GM23338 (cell line): ENCODE data around the gene EZR. TPM values are rescaled to one million over a fixed set of nuclear protein-coding genes. Genes with fewer than 3 reads are reported as not detected.

Source experiments
- ATAC-seq: fragments of 200-7000 bp; cut with Tn5 transposase; 3 replicates; pipeline ENCODE4 v1.9.1; 2020
- DNase-seq: peaks from one replicate; pipeline ENCODE4 v3.0.0-alpha.2; 2015; ENCODE audit warnings: low spot score
- H2AFZ ChIP-seq: fragments of 200-600 bp; sonication (generic); 2 replicates; pipeline ENCODE4 v1.8.0; 2016; ENCODE audit warnings: antibody characterized with exemption, mild to moderate bottlenecking, moderate library complexity
- H3F3A ChIP-seq: fragments of 200-600 bp; sonication (generic); replicated peaks from 2 replicates; pipeline ENCODE4 v1.8.0; 2017; ENCODE audit warnings: antibody characterized with exemption, mixed run types, low read depth
- H3K27ac ChIP-seq: fragments of 200-600 bp; sonication (generic); 2 replicates; pipeline ENCODE4 v1.6.1; 2016; ENCODE audit warnings: low read depth
- H3K27me3 ChIP-seq: fragments of 200-600 bp; sonication (generic); 2 replicates; pipeline ENCODE4 v1.8.0; 2016; ENCODE audit warnings: mild to moderate bottlenecking, mixed run types, moderate library complexity; ENCODE audit not compliant: insufficient read depth
- H3K36me3 ChIP-seq: fragments of 200-600 bp; sonication (generic); 2 replicates; pipeline ENCODE4 v1.8.0; 2016; ENCODE audit warnings: mild to moderate bottlenecking; ENCODE audit not compliant: insufficient read depth
- H3K4me1 ChIP-seq: fragments of 200-600 bp; sonication (generic); 2 replicates; pipeline ENCODE4 v1.8.0; 2016; ENCODE audit warnings: mild to moderate bottlenecking, moderate library complexity; ENCODE audit not compliant: insufficient read depth
- H3K4me2 ChIP-seq: fragments of 200-600 bp; sonication (generic); 2 replicates; pipeline ENCODE4 v1.7.1; 2017; ENCODE audit warnings: mixed run types
- H3K4me3 ChIP-seq: fragments of 200-600 bp; sonication (generic); 2 replicates; pipeline ENCODE4 v1.6.1; 2016; ENCODE audit warnings: mixed run types
- H3K79me2 ChIP-seq: fragments of 200-600 bp; sonication (generic); replicated peaks from 2 replicates; pipeline ENCODE4 v1.8.0; 2017; ENCODE audit warnings: mild to moderate bottlenecking; ENCODE audit not compliant: insufficient read depth
- H3K9me2 ChIP-seq: fragments of 200-600 bp; sonication (generic); 2 replicates; pipeline ENCODE4 v1.8.0; 2017; ENCODE audit not compliant: insufficient read depth
- H4K20me1 ChIP-seq: fragments of 200-600 bp; sonication (generic); replicated peaks from 2 replicates; pipeline ENCODE4 v1.8.0; 2017; ENCODE audit warnings: mild to moderate bottlenecking; ENCODE audit not compliant: insufficient read depth
- H3K27ac Mint-ChIP-seq: 2 replicates; pipeline ENCODE4 v1.8.0; 2020; ENCODE audit warnings: inconsistent platforms, mild to moderate bottlenecking, moderate library complexity, mixed read lengths
- H3K27me3 Mint-ChIP-seq: 3 replicates; pipeline ENCODE4 v1.8.0; 2022; ENCODE audit warnings: low read depth, mild to moderate bottlenecking, moderate library complexity, mixed read lengths, inconsistent platforms; ENCODE audit not compliant: insufficient read depth, poor library complexity
- H3K36me3 Mint-ChIP-seq: 3 replicates; pipeline ENCODE4 v1.8.0; 2021; ENCODE audit warnings: low read depth, mild to moderate bottlenecking, inconsistent platforms, moderate library complexity, mixed read lengths
- H3K4me1 Mint-ChIP-seq: 3 replicates; pipeline ENCODE4 v1.8.0; 2020; ENCODE audit warnings: mild to moderate bottlenecking, inconsistent platforms, mixed read lengths
- H3K4me3 Mint-ChIP-seq: 3 replicates; pipeline ENCODE4 v1.8.0; 2021; ENCODE audit warnings: moderate library complexity, mild to moderate bottlenecking, inconsistent platforms, mixed read lengths
- H3K9me3 Mint-ChIP-seq: 3 replicates; pipeline ENCODE4 v1.8.0; 2020; ENCODE audit warnings: moderate library complexity, mild to moderate bottlenecking, inconsistent platforms, mixed read lengths
- CREB1 ChIP-seq: fragments of 250-450 bp; sonication (Bioruptor Pico); IDR thresholded peaks from 2 replicates; pipeline ENCODE4 v1.5.0; 2020; ENCODE audit warnings: low read depth, mild to moderate bottlenecking, moderate library complexity
- CTCF ChIP-seq, 2 experiments: fragments of 200-600 bp in 1 of 2; sonication (generic) in 1 of 2; conservative IDR thresholded peaks; 2 replicates each; pipeline versions ENCODE4 v1.5.1 to v1.6.1; 2016 to 2017; ENCODE audit warnings: antibody characterized with exemption in 2 of 2, low read depth in 2 of 2, mild to moderate bottlenecking in 2 of 2, moderate library complexity in 1 of 2
- ETS1 ChIP-seq: IDR thresholded peaks from 2 replicates; pipeline ENCODE4 v1.6.1; 2016; ENCODE audit warnings: antibody characterized with exemption
- EZH2 ChIP-seq: fragments of 200-600 bp; sonication (generic); IDR thresholded peaks from one replicate; pipeline ENCODE4 v1.8.0; 2017; ENCODE audit warnings: antibody characterized with exemption, mild to moderate bottlenecking, low read depth; ENCODE audit not compliant: unreplicated experiment
- EZH2phosphoT487 ChIP-seq: fragments of 200-600 bp; sonication (generic); IDR thresholded peaks from one replicate; pipeline ENCODE4 v1.8.1; 2018; ENCODE audit warnings: antibody characterized with exemption; ENCODE audit not compliant: unreplicated experiment
- JUNB ChIP-seq: IDR thresholded peaks from one replicate; pipeline ENCODE4 v1.6.1; 2016; ENCODE audit warnings: antibody characterized with exemption; ENCODE audit not compliant: unreplicated experiment
- NANOG ChIP-seq: IDR thresholded peaks from 2 replicates; pipeline ENCODE4 v1.6.1; 2016; ENCODE audit warnings: antibody characterized with exemption, borderline replicate concordance
- POLR2AphosphoS5 ChIP-seq: IDR thresholded peaks from 2 replicates; pipeline ENCODE4 v1.6.1; 2016; ENCODE audit warnings: antibody characterized with exemption, low read depth
- STAT1 ChIP-seq: IDR thresholded peaks from one replicate; pipeline ENCODE4 v1.6.1; 2016; ENCODE audit warnings: antibody characterized with exemption; ENCODE audit not compliant: unreplicated experiment
- ZNF114 ChIP-seq: fragments of 250-450 bp; sonication (Bioruptor Pico); IDR thresholded peaks from 2 replicates; pipeline ENCODE4 v1.5.0; 2020; ENCODE audit warnings: mild to moderate bottlenecking, moderate library complexity
- ZNF331 ChIP-seq: fragments of 250-450 bp; sonication (Bioruptor Pico); IDR thresholded peaks from 2 replicates; pipeline ENCODE4 v1.5.0; 2020; ENCODE audit warnings: low read depth, mild to moderate bottlenecking, moderate library complexity
- polyA plus RNA-seq: library from polyadenylated mRNA; unstranded; fragments of >200 nt; fragmentation: Nextera tagmentation; extraction: Ambion mirVana; gene quantifications from 2 replicates; pipeline ENCODE4 v1.2.1, GENCODE V29; 2016
- total RNA-seq: library from RNA; depleted of rRNA; stranded (reverse); fragments of >200 nt; shearing (Covaris generic); gene quantifications from 2 replicates; pipeline ENCODE4 v1.2.3, GENCODE V29; 2014
- TF ChIP-seq, protein P1 (sequence below): fragments of 250-450 bp; sonication (Bioruptor Pico); IDR thresholded peaks from 2 replicates; pipeline ENCODE4 v1.5.0; 2020; ENCODE audit warnings: mild to moderate bottlenecking, moderate library complexity
- TF ChIP-seq, protein P2 (sequence below): IDR thresholded peaks from one replicate; pipeline ENCODE4 v1.6.1; 2018; ENCODE audit warnings: antibody characterized with exemption; ENCODE audit not compliant: unreplicated experiment

The EZR gene
- total and polyA plus RNA-seq, 2 experiments from 2014 or later = 199 to 208 TPM

GRCh38 chr6:158840465-158840864 lies 21.3 kb upstream of the EZR start:
- TF ChIP-seq CREB1 (CRISPR knock-in tag) (no peak), EZH2 (no peak), ZNF114 (CRISPR knock-in tag) (no peak), CTCF (conservative IDR thresholded peaks at IDR 0.05; ENCODE audit: low read depth in 2 of 2) (no peak), NANOG (no peak), JUNB (no peak), ETS1 (no peak), ZNF331 (CRISPR knock-in tag) (no peak), STAT1 (no peak), POLR2AphosphoS5 (no peak), EZH2phosphoT487 (no peak)
- TF ChIP-seq, protein P1, sequence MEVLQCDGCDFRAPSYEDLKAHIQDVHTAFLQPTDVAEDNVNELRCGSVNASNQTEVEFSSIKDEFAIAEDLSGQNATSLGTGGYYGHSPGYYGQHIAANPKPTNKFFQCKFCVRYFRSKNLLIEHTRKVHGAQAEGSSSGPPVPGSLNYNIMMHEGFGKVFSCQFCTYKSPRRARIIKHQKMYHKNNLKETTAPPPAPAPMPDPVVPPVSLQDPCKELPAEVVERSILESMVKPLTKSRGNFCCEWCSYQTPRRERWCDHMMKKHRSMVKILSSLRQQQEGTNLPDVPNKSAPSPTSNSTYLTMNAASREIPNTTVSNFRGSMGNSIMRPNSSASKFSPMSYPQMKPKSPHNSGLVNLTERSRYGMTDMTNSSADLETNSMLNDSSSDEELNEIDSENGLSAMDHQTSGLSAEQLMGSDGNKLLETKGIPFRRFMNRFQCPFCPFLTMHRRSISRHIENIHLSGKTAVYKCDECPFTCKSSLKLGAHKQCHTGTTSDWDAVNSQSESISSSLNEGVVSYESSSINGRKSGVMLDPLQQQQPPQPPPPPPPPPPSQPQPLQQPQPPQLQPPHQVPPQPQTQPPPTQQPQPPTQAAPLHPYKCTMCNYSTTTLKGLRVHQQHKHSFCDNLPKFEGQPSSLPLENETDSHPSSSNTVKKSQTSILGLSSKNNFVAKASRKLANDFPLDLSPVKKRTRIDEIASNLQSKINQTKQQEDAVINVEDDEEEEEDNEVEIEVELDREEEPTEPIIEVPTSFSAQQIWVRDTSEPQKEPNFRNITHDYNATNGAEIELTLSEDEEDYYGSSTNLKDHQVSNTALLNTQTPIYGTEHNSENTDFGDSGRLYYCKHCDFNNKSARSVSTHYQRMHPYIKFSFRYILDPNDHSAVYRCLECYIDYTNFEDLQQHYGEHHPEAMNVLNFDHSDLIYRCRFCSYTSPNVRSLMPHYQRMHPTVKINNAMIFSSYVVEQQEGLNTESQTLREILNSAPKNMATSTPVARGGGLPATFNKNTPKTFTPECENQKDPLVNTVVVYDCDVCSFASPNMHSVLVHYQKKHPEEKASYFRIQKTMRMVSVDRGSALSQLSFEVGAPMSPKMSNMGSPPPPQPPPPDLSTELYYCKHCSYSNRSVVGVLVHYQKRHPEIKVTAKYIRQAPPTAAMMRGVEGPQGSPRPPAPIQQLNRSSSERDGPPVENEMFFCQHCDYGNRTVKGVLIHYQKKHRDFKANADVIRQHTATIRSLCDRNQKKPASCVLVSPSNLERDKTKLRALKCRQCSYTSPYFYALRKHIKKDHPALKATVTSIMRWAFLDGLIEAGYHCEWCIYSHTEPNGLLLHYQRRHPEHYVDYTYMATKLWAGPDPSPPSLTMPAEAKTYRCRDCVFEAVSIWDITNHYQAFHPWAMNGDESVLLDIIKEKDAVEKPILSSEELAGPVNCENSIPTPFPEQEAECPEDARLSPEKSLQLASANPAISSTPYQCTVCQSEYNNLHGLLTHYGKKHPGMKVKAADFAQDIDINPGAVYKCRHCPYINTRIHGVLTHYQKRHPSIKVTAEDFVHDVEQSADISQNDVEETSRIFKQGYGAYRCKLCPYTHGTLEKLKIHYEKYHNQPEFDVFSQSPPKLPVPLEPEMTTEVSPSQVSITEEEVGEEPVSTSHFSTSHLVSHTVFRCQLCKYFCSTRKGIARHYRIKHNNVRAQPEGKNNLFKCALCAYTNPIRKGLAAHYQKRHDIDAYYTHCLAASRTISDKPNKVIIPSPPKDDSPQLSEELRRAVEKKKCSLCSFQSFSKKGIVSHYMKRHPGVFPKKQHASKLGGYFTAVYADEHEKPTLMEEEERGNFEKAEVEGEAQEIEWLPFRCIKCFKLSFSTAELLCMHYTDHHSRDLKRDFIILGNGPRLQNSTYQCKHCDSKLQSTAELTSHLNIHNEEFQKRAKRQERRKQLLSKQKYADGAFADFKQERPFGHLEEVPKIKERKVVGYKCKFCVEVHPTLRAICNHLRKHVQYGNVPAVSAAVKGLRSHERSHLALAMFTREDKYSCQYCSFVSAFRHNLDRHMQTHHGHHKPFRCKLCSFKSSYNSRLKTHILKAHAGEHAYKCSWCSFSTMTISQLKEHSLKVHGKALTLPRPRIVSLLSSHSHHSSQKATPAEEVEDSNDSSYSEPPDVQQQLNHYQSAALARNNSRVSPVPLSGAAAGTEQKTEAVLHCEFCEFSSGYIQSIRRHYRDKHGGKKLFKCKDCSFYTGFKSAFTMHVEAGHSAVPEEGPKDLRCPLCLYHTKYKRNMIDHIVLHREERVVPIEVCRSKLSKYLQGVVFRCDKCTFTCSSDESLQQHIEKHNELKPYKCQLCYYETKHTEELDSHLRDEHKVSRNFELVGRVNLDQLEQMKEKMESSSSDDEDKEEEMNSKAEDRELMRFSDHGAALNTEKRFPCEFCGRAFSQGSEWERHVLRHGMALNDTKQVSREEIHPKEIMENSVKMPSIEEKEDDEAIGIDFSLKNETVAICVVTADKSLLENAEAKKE (CRISPR knock-in tag) = no peak
- TF ChIP-seq, protein P2, sequence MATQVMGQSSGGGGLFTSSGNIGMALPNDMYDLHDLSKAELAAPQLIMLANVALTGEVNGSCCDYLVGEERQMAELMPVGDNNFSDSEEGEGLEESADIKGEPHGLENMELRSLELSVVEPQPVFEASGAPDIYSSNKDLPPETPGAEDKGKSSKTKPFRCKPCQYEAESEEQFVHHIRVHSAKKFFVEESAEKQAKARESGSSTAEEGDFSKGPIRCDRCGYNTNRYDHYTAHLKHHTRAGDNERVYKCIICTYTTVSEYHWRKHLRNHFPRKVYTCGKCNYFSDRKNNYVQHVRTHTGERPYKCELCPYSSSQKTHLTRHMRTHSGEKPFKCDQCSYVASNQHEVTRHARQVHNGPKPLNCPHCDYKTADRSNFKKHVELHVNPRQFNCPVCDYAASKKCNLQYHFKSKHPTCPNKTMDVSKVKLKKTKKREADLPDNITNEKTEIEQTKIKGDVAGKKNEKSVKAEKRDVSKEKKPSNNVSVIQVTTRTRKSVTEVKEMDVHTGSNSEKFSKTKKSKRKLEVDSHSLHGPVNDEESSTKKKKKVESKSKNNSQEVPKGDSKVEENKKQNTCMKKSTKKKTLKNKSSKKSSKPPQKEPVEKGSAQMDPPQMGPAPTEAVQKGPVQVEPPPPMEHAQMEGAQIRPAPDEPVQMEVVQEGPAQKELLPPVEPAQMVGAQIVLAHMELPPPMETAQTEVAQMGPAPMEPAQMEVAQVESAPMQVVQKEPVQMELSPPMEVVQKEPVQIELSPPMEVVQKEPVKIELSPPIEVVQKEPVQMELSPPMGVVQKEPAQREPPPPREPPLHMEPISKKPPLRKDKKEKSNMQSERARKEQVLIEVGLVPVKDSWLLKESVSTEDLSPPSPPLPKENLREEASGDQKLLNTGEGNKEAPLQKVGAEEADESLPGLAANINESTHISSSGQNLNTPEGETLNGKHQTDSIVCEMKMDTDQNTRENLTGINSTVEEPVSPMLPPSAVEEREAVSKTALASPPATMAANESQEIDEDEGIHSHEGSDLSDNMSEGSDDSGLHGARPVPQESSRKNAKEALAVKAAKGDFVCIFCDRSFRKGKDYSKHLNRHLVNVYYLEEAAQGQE = no peak
- no peaks in the 10 kb centered on the region for H3K27me3 ChIP-seq
- no peak overlapping the region for H3K27ac Mint-ChIP-seq
- DNase-seq = no peak
- H3K4me3 ChIP-seq = no peak overlapping the region
- no peak overlapping the region for H3K4me3 Mint-ChIP-seq
- H4K20me1 ChIP-seq = no peaks in the 10 kb centered on the region
- peaks cover 15% of the 10 kb centered on the region for H3K27me3 Mint-ChIP-seq
- H3K9me2 ChIP-seq = no peaks in the 10 kb centered on the region
- H3K27ac ChIP-seq = no peak overlapping the region
- no peaks in the 10 kb centered on the region for H3K36me3 ChIP-seq
- ATAC-seq = no peak
- 0 out of 3 replicates have a peak, but pooled peaks cover 3% of the 10 kb centered on the region for H3K36me3 Mint-ChIP-seq
- H3K4me1 Mint-ChIP-seq = peaks cover 11% of the 10 kb centered on the region
- H2AFZ ChIP-seq = peak overlapping the region; percentile 56; the same call in 1 of the 2 replicates
- no peaks in the 10 kb centered on the region for H3F3A ChIP-seq
- no peak overlapping the region for H3K4me2 ChIP-seq
- no peaks in the 10 kb centered on the region for H3K9me3 Mint-ChIP-seq
- H3K79me2 ChIP-seq = no peaks in the 10 kb centered on the region
- peaks cover 5% of the 10 kb centered on the region for H3K4me1 ChIP-seq
